GM21367 (cell line): ENCODE results near the gene GRIFIN.
"Not testable (repeated sequence)": the region's sequence is repeated elsewhere in the genome, so short reads cannot be mapped to it uniquely, and the experiment has no call there.

ENCODE experiments used
- ATAC-seq: cut with Tn5 transposase; IDR thresholded peaks from one replicate; pipeline ENCODE4 v1.9.1; 2021; ENCODE audit not compliant: unreplicated experiment

Gene GRIFIN

DNA sequence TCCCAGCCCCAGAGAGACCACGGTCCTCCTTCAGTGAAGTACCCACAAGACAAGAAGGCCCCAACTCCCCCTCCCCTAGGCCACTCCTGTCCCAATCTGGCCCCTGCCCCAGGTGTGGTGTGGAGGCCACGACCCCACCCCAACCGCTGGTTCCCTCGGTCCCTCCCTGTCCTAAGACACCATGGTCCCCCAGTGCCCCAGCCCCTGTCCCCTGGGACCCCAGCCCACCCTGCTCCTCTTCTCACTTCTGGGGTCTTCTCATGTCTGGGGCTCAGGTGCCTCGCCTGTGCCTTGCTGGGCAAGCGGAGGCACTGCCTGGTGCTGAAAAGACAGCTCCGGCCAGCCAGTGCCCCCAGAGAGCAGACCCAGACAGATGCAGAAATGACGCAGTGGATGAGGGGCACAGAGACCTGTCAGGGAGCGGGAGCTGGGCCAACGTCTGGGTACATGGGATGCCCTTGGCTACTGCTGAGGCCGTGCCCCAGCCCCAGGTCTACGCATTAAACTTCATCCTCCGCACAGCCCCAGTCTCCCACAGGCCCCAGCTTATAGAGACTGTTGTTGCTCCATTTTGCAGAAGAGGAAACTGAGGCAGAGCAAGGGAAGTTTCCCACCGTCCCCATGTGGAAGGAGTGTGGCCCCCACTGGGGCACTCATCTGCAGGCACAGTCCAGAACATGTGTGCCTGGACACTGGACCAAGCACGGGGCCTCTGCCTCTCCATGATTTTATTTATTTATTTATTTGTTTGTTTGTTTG lies 14.8 kb downstream of the GRIFIN start:
- ATAC-seq, result no peak

DNA sequence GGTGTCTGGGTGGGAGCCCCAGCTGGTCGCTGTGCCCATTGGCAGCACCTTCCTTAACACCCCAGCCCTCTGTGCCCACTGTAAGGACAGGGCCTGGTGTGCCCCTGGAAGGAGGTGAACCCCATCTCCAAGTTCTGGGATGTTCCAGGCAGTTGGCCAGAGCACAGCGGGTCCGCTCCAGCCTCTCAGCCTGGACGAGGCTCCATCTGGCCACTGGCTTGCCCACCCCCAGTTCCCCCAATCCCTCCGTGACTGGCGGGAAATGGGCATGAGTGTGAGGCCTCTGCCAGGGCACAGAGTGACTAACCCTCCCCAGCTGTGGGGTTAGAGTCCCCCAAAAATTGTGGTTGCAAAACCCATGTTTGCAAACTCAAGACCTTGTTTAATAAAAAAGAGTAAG lies 15.6 kb downstream of the GRIFIN start:
- ATAC-seq, result no peak

GRCh38 chr7:2460188-2460587 lies 16.0 kb downstream of the GRIFIN start:
- ATAC-seq, result no peak

GRCh38 chr7:2459674-2460073 lies 16.5 kb downstream of the GRIFIN start:
- no peak for ATAC-seq

DNA sequence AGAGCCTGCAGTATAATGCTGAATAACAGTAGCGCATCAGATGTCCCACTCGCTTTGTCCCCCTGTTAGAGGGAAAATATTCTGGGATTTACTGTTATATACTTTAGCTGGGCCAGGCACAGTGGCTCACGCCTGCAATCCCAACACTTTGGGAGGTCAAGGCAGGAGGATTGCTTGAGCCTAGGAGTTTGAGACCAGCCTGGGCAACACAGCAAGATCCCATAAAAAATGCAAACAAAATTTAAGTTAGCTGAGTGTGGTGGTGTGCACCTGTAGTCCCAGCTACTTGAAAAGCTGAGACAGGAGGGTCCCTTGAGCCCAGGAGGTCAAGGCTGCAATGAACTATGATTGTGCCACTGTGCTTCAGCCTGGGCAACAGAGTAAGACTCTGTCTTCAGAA lies 22.3 kb downstream of the GRIFIN start:
- ATAC-seq, result not testable (repeated sequence)

DNA sequence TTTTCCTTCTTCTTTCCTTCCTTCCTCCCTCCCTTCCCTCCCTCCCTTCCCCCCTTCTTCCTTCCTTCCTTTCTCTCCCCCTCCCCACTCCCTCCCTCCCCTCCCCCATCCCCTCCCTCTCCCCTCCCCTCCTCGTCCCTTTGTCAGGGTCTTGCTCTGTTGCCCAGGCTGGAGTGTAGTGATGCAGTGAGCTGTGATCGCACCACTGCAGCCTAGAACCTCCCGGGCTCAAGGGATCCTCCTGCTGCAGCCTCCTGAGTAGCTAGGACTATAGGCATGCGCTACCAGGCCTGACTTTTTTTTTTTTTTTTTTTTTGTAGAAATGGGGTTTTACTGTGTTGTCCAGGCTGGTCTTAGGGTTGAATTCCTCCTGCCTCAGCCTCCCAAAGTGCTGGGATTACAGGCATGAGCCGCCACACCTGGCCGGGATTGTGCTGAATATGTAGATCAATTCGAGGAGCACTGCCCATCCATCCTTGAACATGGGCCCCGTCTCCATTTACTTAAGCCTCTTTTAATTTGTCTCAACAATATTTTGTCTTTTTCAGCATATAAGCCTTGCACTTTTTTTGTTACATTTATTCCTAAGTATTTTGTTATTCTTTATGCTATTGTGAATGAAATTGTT lies 23.4 kb downstream of the GRIFIN start:
- ATAC-seq, result no peak

GRCh38 chr7:2452074-2452507 lies 24.1 kb downstream of the GRIFIN start:
- no peak for ATAC-seq

DNA sequence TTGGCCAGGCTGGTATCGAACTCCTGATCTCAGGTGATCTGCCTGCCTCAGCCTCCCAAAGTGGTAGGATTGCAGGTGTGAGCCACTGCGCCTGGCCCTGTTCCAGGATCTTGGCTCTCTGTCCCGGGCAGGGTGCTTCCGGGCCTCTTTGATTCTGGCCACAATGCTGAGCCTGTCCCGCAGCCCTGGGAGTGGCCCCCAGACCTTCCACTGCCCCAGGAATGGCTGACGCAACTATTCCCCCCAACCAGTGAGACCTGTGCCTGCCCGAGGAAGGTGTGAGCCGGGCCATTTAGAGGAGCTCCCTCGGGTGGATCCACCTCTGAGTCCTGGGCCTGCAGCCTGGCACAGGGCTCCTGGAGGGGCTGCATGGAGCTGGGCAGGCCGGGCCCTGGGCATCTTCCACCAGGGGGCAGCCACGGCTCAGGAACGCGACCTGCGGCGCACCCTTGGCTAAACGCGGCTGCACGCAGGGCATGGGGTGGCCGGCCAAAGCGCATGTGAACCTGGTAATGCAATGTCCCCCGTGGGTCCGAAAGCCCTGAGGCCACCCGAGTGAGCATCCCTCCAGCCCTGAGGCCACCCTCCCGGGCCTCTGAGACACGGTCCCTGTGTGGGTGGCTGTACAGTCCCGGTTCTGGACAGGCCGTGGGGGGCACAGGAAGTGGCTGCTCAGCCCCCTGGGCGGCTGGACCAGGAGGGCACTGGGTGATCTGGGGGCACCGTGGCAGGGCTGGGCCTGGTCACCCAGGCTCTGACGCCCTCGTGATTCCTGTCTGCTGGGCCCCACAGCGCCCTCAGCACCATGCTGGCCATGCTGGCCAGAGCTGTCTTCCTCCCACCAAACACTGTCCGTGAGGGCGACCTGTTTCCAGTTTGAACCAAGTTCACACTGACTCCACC lies 24.8 kb downstream of the GRIFIN start:
- ATAC-seq, result peak; percentile 76

DNA sequence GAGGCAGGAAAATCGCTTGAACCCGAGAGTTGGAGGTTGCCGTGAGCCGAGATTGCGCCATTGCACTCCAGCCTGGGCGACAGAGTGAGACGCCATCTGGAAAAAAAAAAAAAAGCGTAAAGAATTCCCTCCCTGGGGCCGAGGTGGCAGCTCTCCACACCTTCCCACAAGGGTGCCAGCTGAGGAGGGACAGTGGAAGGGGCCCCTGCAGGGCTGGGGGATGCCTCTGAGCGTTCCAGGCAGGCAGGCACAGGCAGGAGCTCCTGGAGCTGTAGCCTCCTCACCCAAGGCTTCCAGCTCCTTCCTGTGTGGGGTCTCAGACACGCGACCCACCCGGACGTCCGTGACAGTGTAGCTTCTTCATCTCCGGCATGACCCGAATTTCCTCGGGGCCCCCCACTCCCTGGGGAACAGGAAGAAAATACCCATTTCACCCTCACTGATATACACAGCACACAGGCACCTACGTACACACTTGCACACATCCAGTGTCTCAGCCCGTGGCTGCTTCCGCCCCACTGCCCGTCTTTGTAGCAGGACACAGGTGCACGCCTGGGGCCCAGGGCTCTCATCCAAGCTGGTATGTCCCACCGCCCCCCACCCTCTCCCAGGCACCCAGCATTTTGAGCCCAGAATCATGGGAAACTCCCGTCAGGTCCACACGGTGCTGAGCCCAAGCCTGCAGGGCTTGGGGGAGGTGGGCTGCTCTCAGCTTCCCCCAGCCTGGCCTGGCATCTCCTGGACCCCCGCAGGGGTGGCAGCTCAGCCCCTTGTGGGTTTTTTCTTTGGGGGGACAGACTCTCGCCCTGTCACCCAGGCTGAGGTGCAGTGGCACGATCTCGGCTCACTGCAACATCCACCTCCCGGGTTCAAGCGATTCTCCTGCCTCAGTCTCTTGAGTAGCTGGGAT lies 25.7 kb downstream of the GRIFIN start:
- no peak for ATAC-seq

DNA sequence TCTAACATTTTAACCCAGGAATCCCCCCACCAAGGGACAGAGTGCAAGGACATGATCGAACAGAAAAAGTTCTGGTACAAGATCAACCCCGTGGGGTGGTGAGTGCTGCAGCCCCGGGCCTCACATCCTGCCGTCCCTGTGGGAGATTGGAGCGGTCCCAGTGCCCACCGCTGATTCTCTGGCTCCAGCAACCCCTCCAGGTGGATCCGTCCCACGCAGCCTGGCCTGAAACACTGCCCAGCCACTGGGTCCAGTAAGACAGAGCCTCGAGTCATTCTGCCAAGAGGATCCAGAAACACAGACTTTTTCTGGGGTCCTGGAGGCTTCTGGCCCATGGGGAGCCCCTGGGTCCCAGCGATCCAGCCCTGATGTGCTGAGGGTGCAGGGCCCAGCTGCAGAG lies 29.5 kb downstream of the GRIFIN start:
- ATAC-seq, result no peak

DNA sequence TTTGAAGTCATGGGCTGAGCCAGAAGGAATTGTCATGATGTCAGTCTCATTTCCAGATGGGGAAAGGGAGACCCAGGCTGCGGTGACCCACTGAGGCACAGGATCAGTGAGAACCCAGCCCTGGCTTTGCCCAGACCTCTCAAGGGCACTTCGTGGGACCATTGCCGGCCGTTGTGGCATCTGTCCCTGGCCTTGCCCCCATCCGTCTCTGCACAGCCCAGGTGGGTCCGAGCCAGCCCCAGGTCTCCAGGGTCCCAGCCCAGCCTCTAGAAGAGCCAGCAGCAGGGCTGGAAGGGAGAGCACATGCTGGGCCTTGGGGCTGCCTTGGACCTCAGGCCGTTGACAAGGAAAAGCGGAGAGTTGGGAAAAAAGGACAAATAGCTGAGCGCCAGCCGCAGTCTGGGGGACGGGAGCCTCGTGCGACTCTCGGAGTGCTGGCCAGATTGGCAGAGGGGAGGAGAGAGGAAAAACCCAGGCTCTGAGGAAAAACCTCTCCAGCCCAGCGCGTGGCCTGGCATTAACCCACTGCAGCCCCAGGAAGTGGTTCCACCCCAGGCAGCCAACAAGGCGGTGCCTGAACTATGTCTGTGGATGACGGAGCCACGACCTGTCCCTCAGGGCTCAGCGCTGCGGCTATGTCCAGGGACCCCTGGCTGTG lies 30.2 kb downstream of the GRIFIN start:
- no peak for ATAC-seq

- ATAC-seq, result no peak
These were observed 31.2 kb downstream of the GRIFIN start for GRCh38 chr7:2445047-2445446.

DNA sequence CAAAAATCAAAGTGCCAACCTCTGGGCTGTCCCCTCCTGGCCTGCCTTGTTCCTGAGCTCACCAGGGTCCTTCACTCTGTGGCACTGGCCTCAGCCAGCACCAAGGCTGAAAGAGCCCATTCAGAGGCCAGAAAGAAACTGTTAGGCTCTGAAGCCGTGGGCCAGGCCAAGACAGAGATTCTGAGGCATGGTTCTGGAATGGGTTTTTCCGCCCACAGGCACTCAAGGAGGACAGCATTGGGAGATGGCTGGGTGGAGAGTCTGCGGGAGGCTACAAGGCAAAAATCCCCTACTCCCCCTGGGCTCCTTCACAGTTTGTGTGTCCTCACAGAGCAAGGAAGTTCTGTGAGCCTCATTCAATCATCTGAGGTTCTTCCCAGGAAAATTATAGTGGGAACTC lies 31.7 kb downstream of the GRIFIN start:
- no peak for ATAC-seq

DNA sequence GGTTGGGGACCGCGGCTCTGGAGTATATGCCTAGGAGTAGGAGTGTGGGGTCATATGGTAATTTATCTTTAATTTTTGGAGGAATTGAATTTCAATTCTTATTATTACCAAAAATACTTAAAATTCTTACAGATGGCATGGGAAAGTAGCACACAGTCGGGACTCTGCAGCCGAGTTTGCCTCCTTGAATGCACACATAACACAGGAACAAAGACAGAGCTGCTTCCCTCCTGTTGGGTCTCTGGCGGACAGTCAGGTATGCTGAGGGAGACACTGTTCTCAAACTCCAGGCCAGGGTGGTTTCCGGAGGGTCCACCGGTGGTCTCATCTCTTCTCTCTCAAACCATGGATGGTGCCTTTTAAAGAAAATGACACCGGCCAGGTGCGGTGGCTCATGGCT lies 32.7 kb downstream of the GRIFIN start:
- no peak for ATAC-seq

GRCh38 chr7:2441430-2442058 lies 34.7 kb downstream of the GRIFIN start:
- ATAC-seq, result no peak

- no peak for ATAC-seq
These were observed 35.5 kb downstream of the GRIFIN start for GRCh38 chr7:2440608-2441245.

GRCh38 chr7:2438775-2439174 lies 37.4 kb downstream of the GRIFIN start:
- ATAC-seq, result no peak

DNA sequence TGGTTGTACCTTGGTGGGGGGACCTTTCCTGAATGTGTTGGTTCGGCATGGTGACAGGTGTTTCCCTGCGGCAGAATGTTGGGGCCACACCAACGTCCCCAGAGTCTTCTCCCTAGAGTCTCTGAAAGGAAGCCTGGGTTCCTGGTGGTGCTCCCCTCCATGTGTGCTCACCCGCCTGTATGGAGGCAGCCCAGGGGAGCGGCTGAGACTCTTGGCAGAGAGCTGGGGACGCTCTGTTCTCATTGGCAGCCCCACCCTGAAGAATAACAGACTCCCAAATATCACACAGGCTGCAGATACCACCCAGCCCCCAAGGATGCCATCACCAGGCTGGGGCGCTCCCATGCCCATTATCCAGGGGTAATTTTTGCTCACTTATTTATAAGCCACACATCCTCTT lies 38.0 kb downstream of the GRIFIN start:
- ATAC-seq, result no peak

DNA sequence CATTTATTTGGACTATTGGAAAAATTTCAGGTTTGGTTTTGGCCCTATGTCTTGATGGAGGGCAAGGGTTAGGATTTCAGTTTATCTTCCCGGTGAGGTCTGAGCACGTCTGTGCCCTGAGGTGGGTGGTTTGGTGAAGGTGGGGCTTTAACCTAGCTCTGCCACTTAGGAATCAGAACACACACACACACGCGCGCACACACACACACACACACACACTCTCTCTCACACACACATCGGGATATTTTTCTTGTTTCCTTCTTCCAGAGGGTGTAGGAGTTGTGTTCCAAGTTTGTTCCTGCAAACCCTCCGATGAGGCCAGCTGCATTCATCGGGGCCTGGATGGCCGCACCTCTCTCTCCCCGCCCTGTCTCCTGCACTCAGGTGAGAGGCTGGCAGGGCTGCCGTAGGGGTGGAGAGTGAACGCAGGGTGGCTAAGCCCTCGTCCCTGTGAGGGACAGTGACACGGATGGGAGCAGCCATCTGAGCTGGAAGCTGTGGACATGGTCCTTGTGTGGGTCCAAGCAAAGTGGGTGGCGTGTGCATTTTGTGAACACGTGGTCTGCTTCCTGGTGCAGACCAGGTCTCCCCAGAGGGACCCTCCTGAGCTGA lies 38.6 kb downstream of the GRIFIN start:
- no peak for ATAC-seq
